ENCODE measurements around the gene FBXO40.
"Not testable (repeated sequence)": the region's sequence is repeated elsewhere in the genome, so short reads cannot be mapped to it uniquely, and the experiment has no call there.

The FBXO40 gene, protein sequence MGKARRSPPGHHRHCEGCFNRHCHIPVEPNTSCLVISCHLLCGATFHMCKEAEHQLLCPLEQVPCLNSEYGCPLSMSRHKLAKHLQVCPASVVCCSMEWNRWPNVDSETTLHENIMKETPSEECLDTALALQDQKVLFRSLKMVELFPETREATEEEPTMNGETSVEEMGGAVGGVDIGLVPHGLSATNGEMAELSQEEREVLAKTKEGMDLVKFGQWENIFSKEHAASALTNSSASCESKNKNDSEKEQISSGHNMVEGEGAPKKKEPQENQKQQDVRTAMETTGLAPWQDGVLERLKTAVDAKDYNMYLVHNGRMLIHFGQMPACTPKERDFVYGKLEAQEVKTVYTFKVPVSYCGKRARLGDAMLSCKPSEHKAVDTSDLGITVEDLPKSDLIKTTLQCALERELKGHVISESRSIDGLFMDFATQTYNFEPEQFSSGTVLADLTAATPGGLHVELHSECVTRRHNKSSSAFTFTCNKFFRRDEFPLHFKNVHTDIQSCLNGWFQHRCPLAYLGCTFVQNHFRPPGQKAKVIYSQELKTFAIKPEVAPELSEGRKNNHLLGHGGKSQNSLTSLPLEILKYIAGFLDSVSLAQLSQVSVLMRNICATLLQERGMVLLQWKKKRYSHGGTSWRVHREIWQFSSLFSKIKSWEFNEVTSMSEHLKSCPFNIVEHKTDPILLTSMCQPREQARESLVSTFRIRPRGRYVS

DNA sequence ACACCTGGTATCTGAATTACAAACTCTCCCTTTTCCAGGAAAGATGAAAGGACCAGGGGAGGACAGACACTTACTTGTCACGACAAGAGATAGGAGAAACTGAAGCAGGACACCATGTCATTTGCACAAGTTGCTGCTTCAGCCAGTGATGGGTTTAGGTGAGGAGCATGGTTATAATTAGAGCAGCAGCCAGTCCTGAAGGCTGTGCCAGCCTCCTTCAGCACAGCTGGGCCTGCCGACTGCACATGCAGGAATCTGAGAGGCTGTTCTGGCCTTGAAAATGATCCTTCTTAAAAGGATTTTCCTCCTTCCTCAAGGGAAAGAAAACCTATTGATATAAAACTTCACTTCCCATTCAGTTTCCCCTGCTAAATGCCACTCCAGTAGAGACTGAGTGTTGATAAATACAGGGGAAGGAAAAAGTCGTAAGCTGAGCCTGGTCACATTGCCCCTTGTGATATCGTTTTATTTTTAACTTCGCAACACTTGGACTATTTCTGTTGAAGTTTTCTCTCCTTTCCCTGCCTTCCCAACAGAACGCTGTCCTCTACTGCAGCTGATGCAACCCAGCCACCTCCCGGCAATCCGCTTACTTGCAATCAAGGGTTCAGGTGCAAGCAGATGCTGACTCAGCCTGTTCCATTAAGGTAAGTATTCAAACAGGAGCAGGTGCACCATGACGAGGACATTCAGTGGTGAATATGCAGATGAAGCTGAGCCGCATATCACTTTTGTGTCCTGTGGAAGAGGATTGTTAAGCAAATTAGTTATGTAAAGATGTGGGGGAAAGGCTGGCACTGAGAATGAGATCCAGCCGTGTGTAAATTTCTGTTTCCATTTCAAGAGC is at the start of gene FBXO40:
Gene FBXO40 (plus strand): TSS at position 524 of the 847 bp plus-strand sequence. CDS start 27,197 bp downstream, outside the sequence.
- in situ Hi-C loops (cut with MboI; ENCODE audit: low sequenced_read_pairs) = no loop called here

DNA sequence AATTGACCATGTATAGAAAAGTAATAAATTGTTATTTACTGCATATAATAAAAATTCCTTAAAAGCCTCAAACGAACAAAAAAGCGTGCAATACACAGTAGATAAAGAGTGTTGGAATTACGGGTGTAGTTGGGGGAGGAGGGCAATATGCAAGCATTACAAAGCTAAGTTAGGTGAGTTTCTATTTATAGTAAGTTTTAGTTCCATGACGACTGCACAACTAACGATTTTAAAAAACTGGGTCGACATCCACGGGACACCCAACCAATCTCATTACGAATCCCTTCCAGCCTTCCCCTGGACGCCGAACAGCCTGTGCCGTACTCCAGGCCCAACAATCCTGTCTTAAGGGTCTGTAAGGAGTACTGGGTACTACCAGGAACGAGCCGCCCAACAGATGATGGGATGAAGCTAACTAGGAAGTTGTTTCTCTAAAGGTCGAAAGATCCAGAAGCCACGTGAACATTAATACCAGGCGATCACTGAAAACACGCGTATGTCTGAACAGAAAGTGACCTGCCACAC is 48.1 kb upstream of the FBXO40 start:
- in situ Hi-C loops (cut with MboI; ENCODE audit: low sequenced_read_pairs) = loop anchor here (10.0 kb wide), 1 partner anchor 720 kb away; no protein-coding TSS in a partner anchor

DNA sequence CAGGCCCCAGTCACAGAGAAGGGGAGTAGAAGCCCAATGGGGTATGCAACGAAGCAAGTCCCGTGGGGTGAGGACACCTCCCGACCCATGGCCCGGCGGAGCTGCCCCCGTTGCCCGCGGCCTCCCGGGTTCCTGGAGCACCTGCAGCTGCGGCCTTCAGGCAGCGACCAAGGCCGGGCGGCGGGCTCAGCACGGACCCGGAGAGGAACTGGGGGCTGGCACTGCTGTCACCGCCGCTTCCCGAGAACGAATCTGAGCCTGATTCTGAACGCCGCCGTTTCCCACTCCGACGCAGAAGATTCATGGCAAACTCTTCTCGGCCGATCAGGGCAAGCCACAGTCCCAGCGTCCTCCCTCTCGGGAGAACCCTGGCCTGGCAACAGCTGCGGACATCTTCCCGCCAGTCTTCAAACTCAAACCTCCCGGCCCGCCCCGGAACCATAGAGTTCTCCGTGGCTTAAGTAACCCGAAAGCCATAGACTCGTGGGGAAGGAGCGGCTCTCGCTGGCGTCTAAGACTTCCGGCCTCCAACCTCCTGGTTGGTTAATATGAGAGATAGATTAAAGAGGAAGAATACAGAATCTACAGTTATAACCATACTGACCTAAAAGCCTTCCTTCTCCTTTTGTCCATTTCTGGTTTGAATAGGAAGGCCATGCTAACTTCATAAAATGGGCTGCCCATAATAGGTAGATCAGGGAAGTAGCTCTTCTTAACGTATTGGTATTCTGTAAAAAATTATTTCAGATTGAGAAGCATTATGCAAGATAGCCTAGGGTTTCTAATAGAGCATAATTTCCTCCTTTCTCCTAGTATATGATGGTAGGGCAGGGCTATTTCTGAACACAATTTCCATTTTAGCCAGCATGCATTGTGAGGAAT is 47.4 kb upstream of the FBXO40 start, which contains the start of gene POLQ:
Gene POLQ (minus strand): TSS at position 415 of the 882 bp plus-strand sequence. CDS start 111 bp downstream, at position 304.
- in situ Hi-C loops (cut with MboI; ENCODE audit: low sequenced_read_pairs) = loop anchor here (10.0 kb wide), 1 partner anchor 719 kb away; no protein-coding TSS in a partner anchor

DNA sequence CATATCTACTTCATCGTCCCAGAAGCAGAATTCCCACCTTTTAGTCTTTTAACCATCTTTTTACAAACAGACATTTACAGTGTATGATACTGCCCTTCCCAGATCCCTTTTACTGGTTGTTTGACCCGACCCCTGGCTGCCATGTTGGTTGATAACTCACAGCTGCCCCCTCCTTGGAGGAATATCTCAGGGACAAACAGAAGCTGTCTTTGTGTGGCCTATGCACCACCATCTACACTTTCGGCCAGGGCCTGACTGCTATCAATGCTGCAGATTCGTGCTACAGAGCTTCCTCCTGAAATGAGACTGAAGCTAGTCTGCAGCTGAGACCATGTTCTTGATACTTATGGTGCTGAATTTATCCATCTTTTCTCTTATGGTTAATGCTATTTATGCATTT is 40.8 kb upstream of the FBXO40 start:
- in situ Hi-C loops (cut with MboI; ENCODE audit: low sequenced_read_pairs) = loop anchor here (25.0 kb wide), 1 partner anchor 535 kb away; no protein-coding TSS in a partner anchor

DNA sequence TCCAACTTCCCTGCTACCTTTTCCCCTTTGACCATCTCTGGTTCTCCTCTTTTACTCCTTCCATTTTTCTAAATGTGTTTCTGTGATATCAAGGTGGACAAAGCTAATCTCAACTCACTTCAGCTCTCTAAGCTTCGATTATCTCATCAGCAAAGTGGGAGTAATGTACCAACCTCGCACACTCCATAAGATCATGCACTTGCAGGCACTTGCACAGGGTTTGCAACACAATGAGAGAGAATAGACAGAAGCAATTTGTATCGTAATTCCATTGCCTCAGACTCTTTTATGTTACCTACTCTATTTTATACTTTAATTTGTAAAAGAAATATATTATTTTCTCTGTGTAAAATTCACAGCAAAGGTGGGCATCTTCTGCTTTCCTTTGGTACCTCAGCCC is 40.4 kb upstream of the FBXO40 start:
- in situ Hi-C loops (cut with MboI; ENCODE audit: low sequenced_read_pairs) = loop anchor here (25.0 kb wide), 1 partner anchor 535 kb away; no protein-coding TSS in a partner anchor

DNA sequence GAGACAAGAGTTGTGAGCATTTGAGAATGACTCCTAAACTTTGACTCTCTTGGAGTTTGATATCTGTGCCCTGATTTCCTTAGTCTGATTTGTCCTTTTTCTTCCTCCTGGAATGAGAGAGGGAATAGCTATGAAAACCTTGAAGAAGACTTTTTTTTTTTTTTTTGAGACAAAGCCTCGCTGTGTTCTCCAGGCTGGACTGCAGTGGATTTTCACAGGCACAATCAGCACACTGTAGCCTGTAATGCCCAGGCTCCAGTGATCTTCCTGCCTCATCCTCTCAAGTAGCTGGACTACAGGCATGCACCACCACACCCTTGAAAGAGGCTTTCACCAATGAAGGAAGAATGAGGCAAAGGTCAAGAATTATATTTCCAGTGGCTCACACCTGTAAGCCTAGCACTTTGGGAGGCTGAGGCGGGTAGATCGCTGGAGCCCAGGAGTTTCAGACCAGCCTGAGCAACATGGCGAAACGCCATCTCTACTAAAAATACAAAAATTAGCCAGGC is 35.7 kb upstream of the FBXO40 start:
- in situ Hi-C loops (cut with MboI; ENCODE audit: low sequenced_read_pairs) = loop anchor here (25.0 kb wide), 1 partner anchor 530 kb away; no protein-coding TSS in a partner anchor

DNA sequence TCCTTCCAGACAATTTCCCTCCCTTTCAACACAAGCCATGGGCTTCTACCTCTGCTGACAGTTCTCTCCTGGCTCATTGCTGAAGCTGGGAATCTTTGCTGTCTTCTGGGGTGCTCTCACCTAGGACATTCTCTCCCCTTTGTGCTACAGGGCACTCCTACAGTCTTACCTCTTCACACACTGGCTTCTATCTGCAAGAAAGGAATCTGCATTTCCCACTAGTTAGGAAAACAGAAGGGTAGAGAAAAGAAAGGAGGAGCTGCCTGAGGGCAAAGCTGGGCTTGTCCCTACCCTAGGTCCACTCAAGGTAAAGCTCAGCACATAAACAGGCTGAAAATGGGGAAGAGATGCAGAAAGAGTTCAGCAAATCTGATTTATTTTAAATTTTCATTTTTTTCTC is 31.0 kb upstream of the FBXO40 start:
- in situ Hi-C loops (cut with MboI; ENCODE audit: low sequenced_read_pairs) = loop anchor here (25.0 kb wide), 1 partner anchor 525 kb away; no protein-coding TSS in a partner anchor

DNA sequence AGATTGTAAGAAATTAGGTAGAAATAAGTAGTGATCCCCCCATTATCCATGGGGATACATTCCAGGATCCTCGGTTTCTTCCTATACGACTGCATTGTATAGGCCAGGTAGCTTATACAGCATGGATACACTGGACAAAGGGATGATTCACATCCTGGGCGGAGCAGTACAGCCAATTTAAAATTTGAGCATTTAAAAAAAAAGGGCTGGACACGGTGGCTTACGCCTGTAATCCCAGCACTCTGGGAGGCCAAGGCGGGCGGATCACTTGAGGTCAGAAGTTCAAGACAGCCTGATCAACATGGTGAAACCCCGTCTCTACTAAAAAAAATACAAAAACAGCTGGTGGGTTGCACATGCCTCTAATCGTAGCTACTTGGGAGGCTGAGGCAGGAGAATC is 26.4 kb upstream of the FBXO40 start:
- in situ Hi-C loops (cut with MboI; ENCODE audit: low sequenced_read_pairs) = loop anchor here (25.0 kb wide), 1 partner anchor 521 kb away; no protein-coding TSS in a partner anchor

DNA sequence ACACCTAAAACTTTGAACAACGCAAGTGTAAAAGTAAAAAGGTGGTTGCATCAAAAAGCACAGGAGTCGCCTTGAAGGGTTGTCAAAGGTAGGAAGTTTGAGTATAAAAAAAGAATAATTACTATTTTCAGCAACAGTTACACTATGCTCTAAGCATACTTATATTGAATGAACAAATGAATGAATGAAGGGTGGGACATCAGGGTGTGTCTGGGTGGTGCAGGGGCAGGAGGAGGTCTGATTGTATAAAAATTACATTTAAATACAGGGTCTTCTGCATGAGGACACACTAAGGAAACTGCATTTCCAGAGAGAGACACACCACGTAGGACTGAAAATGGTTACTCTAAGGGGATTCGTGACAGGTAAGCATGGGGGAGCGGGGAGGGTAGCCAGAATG is 25.5 kb upstream of the FBXO40 start, which contains the start of gene ARGFX:
Gene ARGFX (plus strand): TSS at position 301 of the 400 bp plus-strand sequence. CDS start 2,765 bp downstream, outside the sequence.
- in situ Hi-C loops (cut with MboI; ENCODE audit: low sequenced_read_pairs) = loop anchor here (25.0 kb wide), 1 partner anchor 520 kb away; no protein-coding TSS in a partner anchor

DNA sequence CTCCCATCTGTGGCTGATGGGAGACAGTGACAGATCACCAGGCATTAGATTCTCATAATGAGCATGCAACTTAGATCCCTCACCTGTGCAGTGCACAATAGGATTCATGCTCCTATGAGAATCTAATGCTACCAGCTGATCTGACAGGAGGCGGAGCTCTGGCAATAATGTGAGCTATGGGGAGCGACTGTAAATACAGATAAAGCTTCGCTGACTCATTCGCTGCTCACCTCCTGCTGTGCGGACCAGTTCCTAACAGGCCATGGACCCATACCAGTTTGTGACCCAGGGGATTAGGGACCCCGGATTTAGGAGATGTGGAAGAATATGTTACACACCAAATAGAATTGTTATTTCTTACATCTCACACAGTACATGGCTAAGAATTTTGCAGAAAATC is 18.7 kb upstream of the FBXO40 start:
- in situ Hi-C loops (cut with MboI; ENCODE audit: low sequenced_read_pairs) = loop anchor here (25.0 kb wide), 1 partner anchor 513 kb away; no protein-coding TSS in a partner anchor

DNA sequence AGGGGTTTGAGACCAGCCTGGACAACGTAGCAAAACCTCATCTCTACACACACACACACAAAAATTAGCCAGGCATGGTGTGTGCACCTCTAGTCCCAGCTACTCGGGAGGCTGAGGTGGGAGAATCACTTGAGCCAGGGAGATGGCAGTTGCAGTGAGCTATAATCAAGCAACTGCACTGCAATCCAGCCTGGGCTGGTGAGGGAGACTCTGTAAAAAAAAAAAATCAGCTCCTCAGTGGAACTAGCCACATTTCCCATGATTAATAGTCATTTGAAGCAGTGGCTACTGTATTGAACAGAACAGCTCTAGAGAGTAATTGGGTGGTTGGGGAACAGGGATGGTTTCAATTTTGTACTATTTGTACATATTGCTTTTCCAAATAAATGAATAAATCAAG is 11.5 kb upstream of the FBXO40 start:
- in situ Hi-C loops (cut with MboI; ENCODE audit: low sequenced_read_pairs) = no loop called here

DNA sequence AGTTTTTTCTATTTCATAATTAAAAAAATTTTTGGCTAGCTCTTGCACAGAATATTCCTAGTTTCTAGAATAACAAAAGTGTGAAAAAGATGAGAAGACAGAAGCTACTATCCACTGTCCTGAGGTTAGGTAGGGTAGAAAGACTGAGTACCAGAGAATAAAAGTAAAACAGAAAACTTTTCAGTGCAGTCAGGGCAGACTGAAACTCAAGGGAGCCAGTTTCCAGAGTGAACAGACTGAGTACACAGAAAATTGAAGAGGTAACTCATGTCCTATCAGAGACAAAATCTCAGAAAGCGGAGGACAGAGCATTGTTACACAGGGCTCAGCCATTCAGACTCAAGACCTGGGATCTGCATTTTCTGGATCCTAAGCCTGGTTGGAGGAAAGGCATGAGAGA is 8.8 kb upstream of the FBXO40 start:
- in situ Hi-C loops (cut with MboI; ENCODE audit: low sequenced_read_pairs) = no loop called here

DNA sequence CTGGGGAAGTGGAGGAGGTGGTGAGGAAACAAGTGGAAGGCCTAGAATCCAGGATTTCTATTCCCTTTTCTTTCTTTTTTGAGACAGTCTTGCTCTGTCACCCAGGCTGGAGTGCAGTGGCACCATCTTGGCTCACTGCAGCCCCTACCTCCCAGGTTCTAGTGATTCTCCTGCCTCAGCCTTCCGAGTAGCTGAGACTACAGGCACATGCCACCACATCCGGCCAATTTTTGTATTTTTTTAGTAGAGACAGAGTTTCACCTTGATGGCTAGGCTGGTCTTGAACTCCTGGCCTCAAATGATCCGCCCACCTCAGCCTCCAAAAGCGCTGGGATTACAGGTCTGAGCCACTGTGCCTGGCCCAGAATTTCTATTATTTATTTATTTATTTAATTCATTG is 627 bp downstream of the FBXO40 start:
- in situ Hi-C loops (cut with MboI; ENCODE audit: low sequenced_read_pairs) = not testable (repeated sequence)

DNA sequence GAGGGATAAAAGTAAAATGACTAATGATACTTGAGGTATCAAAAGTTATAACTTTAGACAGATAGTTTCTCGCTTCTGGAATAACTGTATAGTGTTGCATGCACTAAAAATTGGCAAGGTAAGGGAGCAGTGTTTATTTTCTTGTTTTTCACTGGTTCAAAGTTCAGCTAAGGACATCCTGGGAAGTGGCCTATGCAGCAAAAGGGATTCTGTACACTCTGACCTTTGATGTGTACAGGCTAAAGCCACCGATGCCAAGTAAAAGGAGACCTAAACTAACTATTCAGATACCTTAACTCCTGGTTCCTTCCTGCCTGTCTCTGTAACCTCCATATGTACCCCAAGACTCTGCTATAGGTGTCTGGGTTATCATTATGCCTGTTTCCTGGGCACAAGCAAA is 1.7 kb downstream of the FBXO40 start:
- in situ Hi-C loops (cut with MboI; ENCODE audit: low sequenced_read_pairs) = no loop called here

DNA sequence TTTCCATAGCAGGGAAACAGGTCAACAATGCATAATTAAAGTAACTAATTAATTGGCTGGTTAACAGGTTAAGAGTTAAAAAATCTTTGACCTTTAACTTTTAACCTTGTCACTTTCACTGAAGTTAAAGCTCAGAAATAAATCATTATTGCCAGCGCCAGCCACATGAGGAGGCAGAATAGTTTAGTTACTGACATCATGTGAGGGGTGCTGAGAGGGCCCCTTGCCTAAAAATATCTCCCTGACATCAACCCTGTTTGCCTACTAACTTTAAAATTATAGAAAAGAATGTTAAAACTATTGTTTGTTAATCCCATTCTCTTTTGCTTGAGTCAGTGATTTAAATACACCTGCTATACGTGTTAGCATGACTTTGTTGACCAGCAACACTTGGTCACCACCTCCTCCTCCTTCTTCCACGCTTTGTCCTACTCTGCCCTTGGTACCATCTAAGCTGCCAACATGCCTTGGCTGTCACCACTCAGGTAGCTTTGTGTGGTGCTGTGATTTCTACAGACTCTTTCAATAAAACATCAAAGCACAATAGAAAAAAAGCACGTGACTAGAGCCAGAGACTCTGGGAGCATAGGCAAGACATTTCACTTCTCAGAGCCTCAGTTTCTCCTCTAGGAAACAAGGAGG is 2.7 kb downstream of the FBXO40 start:
- in situ Hi-C loops (cut with MboI; ENCODE audit: low sequenced_read_pairs) = no loop called here

DNA sequence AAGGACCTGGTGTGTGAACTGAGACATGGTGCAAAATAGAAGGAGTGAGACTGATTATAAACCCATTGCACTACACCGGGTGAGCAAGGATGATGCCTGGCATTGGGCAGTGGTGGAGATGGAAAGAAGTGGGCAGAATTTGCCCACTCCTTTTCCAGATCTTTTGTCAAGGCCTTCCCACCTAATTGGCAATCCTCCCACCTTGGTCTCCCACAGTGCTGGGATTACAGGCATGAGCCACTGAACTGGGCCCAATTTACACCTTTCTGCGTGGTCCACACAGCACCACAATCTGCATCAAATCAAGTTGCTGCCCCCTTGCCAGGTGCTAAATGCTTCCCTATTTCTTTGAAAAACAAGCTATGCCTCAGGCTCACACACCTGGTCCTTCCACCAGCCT is 5.4 kb downstream of the FBXO40 start:
- in situ Hi-C loops (cut with MboI; ENCODE audit: low sequenced_read_pairs) = no loop called here

DNA sequence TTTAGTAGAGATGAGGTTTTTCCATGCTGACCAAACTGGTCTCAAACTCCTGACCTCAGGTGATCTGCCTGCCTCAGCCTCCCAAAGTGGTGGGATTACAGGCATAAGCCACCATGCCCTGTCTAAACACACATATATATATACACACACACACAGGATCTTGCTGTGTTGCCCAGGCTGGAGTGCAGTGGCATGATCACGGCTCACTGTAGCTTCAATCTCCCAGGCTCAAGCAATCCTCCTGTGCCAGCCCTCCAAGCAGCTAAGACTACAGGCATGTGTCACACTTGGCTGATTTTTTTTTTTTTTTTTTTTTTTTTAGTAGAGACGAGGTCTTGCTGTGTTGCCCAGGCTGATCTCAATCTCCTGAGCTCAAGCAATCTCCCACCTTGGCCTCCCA is 6.7 kb downstream of the FBXO40 start:
- in situ Hi-C loops (cut with MboI; ENCODE audit: low sequenced_read_pairs) = not testable (repeated sequence)

DNA sequence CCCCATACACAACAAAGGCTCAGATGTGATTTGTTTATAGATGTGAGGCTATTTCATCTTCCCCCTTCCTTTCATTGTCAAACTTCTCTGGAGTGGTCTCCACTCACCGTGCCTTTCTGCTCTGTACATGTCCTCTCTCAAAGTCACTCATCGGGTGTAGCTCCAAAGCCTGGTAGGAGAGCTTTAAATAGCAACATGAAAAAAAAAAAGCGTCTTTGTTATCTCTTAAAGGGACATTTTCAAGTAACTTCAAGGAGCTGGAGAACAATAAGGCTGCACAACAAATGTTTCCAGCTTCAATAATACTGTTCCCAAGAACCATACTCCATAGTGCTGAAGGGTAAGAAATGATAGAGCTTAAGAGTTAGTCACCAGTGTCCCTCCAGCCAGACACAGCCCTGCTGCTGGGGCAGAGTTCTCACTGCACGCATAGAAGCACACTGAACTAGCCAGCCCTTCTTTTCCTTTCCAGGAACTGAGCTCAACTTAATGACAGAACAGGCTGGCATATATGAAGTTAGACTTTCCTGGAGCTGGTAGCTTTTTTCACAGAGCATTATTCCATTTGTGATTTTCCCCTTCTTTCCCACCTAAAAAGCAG is 8.1 kb downstream of the FBXO40 start:
- in situ Hi-C loops (cut with MboI; ENCODE audit: low sequenced_read_pairs) = no loop called here
